Kidney tubule cell (primary cell): ENCODE measurements around the gene SPEM3.
"Not testable (repeated sequence)": the region's sequence is repeated elsewhere in the genome, so short reads cannot be mapped to it uniquely, and the experiment has no call there.

ENCODE experiments used
- DNase-seq: peaks from one replicate; pipeline ENCODE4 v3.0.0-alpha.2; 2018; ENCODE audit warnings: low spot score

The SPEM3 gene

DNA sequence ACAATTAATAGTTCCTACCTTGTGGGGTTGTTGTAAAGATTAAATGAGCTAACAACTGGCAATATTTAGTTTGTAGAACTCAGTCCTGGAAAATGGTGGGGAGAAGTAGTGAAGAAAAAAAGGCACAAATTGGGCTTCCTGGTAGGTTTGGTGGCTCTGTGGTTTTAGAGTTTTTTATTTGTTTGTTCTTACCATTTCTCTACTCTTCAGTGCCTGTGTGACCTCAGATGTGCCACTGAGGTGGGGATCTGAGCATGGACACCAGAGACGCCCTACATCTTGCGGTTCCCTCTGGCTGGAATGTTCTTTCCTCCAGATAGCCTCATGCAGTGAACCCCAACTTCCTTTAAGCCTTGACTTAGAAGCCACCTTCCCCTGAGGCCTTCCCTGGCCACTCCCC is 43.1 kb downstream of the SPEM3 start:
- no peak for DNase-seq

DNA sequence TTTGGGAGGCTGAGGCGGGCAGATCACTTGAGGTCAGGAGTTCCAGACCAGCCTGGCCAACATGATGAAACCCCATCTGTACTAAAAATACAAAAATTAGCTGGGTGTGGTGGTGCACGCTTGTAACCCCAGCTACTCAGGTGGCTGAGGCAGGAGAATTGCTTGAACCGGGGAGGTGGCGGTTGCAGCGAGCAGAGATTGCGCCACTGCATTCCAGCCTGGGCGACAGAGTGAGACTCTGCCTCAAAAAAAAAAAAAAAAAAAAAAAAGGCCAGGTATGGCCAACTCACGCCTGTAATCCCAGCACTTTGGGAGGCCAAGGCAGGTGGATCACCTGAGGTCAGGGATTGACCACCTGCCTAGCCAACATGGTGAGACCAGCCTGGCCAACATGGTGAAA is 46.1 kb downstream of the SPEM3 start:
- DNase-seq, result not testable (repeated sequence)

DNA sequence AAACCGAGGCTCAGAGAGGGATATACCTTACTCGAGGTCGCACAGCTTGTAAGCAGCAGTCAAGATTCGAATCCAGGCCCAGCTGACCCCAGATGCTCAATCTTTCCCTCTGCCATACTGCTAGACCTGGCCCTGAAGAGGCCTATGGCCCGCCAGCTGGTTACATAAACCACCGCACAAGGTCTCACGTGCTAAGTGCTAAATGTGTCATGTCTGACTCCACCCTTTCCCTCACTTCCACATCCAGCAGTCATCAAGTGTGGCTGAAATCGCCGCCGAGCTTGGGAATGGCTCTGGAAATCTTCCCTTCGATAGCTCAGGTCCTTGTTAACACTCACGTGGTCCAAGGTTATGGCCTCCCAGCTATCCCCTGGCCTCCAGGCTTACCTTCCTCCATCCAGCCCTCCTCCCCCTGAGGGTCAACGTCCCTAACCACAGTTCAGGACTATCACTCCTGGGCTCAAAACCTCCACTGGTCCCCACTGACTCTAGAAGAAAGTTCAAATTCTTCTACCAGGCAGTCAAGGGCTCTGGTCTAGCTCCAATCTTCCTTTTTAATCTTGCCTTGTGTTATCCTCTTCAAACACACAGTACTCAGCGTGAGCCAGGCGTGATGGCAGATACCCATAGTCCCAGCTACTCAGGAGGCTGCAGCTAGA is 47.2 kb downstream of the SPEM3 start:
- no peak for DNase-seq

DNA sequence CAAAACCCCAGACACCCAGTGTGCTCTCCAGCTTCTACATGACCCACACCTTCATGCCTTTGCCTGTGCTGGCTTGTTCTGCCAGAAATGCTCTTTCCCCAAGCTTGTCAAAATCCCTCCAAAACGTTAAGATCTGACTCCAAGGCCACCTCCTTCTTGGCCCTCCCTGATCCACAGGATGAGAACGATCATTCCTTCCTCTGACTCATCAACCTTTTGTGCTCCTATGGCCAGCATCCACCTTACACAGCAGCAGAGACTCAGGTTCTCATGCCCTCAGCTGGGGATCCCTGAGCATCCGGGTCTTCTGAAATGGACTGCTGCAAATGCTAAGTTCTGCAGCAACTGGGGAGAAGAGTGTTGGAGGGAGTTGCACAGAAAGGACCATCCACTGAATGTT is 47.8 kb downstream of the SPEM3 start:
- peak; percentile 71 for DNase-seq

DNA sequence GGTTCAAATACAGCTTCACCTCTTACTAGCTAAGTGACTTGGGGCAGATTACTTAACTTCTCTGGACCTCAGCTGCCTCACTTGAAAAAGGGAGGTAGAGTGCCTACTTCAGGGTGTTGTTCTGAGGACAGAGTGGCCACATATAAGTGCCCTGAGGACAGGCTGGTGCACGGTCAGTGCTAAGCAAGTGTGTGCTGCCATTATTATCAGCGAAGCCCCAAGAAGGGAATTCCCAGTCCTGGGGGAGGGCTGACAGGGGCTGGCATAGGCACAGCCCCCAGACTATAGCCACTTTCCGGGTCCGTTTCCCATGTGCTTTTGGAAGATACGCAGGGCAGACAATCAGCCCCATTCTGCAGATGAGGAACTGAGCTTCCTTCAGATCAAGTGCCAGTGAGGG is 48.3 kb downstream of the SPEM3 start:
- no peak for DNase-seq

DNA sequence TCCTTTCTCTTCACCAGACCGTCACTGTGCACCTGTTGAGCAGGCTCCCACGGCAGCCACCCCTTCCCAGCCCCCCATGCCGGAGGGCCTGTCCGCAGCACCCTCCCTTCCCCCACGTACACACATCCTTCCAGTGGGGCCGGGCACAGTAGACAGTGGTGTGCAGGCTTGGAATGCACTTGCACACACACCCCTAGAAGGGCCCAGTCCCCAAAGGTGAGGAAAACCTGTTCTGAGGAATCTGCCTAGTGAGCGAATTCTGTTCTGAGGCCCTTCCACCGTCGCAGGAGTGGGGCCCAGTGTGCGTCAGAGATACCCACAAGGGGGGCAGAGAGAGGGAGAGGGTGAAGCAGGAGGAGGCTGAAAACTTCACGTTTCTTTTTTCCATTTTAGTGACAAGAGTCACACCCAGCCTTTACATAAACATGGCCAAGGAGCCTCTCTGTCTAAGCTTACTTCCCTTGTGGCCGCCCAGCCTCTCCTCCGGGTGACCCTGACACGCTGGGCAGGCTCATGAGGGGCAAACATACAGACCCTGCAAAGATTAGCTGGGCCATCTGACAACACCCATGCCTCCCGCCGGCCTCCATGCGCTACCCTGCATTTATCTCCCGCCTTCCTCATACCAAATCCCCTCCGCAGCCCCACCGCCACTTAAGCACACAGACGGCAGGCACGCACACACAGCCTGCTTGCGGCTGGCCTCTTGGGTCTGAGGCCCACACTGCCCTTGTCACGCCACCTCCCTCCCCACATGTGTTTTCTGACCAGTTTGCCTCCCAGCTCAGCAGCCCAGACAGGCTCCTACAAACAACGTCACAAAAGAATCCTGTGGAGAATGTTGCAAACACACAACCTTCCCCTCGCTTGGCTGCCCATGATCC is 49.0 kb downstream of the SPEM3 start:
- peak; percentile 60 for DNase-seq

DNA sequence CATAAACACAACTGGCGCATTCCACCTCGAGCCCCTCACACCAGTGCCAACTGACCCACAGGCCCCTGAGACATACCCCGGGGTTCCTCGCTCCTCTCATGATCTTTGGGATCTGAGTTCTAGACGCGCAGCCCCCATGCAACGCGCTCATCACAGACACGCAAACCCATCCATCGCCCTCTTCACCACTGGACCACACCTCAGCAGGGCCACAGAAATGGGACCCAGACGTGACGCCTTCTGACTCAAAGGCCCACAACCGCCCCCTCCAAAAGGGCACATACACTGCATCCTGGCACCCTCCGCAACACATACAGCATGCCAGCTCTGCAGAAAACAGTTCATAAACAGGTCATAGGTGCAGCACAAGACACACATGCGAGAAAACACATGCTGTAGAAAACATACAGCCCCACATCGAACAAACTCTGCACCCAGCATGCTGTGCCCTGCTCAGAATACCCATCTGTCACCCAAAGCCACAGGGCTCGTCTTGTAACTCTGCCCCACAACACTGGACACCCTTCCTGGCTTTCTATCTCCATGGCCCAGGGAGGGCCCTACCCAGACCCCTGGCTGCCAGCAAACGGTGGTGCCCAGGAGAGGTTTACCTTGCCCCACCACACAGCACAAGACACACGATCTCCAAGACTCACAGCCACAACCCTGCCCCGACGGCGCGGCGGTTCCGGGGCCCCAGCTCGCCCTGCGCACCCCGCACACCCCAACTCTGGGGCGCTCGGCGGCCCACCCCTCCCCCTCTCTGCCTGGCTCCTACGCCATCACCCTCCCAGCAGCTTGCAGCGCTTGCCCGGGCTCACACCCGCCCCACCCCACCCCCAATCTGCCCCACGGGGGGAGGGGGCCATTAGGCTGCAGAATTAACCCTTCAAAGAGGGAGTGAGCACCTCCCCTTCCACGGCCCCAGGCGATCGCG is 49.9 kb downstream of the SPEM3 start:
- DNase-seq, result peak; percentile 35

DNA sequence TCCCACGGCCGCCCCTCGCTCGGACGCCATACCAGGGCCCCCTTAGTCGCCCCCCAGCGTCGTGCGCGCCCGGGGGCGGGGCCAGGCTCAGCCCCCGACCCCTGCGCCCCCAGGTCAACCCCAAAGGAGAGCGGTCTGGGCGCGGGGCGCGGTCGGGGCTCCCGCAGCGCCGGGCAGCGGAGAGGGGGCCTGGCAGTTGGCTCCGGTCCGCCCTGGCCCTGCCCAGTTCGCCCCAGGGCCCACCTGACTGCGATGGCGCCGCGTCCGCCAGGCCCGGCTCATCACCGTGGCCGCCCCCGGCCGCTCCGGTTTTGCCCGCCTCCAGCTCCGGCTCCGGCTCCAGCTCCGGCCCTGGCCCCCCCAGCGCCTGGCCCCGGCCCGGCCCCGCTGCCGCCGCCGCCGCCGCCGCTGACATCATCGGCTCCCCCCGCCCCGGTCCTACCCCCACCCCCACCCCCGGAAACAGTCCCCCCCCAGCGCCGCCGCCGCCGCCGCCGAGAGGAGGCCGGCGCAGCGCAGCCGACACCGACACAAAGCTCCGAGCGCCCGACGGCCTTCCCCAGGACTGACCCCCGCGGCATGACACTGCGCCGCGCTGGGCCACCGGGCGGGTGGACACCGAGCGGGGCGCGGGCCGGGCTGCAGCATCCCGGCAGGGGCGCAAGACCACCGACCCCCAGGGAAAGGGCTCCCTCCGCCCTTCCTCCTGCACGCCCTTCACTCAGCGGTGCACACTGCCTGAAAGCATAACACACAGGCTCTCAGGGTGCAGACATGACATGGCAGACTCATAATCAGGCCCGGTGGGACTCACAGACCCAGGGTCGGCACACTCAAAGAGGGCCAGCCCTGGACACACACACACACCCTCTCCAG is 50.8 kb downstream of the SPEM3 start, which contains the start of gene ZBTB4:
TSS of gene ZBTB4 (minus strand) at position 419 of the 876 bp plus-strand sequence. CDS start 12,830 bp downstream, outside the sequence.
- DNase-seq, result peak; percentile 60

DNA sequence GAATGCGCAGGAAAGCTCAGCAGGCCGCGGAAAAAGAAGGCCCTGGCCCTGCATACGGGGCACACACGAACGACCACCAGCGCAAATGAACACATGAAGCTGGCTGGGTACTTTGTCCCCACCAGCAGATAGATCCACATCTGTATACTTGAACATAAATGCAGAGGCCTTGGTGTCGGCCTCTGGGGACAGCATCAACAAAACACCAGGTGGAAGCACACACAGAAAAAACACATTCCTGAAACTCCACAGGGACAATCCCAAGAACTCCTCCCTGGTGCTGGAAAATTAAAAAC is 51.4 kb downstream of the SPEM3 start:
- no peak for DNase-seq

DNA sequence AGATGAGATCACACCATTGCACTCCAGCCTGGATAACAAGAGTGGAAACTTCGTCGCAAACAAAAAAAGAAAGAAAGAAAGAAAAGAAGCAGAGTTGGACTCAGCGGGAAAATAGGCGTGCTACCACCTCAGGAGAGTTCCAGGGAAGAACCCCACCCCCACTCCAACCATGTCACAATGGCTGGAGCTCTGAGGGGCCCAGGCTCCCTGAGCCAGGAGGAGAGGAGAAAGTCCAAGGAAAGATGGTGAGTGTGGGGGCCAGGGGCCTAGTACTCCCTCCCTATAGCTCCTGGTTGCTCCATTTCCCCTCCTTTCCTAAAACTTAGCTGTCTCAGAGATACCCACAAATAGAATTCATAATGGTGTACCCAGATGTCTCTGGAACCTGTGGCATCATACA is 52.6 kb downstream of the SPEM3 start, which contains the start of gene SLC35G6:
TSS of gene SLC35G6 (plus strand) at position 172 of the 400 bp plus-strand sequence. CDS start at position 243, 71 bp downstream.
- not testable (repeated sequence) for DNase-seq

DNA sequence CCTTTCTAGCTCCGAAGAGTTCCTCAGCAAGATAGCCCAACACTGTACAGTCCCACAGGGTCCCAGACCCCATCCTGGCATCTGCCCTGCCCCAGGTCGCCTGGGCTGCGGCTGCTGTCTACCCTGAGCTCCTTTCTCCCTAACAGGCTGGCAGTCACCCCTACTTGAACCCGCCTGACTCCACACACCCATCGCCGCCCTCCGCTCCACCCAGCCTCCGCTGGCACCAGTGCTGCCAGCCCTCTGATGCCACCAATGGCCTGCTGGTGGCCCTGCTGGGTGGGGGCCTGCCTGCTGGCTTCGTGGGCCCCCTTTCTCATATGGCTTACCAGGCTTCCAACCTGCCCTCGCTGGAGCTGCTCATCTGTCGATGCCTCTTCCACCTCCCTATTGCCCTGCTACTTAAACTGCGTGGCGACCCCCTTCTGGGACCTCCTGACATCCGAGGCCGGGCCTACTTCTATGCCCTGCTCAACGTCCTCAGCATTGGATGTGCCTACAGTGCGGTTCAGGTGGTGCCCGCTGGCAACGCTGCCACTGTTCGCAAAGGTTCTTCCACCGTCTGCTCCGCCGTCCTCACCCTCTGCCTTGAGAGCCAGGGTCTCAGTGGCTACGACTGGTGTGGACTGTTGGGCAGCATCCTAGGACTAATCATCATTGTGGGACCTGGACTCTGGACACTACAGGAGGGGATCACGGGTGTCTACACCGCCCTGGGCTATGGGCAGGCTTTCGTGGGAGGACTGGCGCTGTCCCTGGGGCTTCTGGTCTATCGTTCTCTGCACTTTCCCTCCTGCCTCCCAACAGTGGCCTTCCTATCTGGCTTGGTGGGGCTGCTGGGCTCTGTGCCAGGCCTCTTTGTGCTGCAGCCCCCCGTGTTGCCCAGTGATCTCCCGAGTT is 53.4 kb downstream of the SPEM3 start:
- not testable (repeated sequence) for DNase-seq
